Measurements from ENCODE around the gene AASS.
"Not testable (repeated sequence)": the region's sequence is repeated elsewhere in the genome, so short reads cannot be mapped to it uniquely, and the experiment has no call there.

Gene AASS

DNA sequence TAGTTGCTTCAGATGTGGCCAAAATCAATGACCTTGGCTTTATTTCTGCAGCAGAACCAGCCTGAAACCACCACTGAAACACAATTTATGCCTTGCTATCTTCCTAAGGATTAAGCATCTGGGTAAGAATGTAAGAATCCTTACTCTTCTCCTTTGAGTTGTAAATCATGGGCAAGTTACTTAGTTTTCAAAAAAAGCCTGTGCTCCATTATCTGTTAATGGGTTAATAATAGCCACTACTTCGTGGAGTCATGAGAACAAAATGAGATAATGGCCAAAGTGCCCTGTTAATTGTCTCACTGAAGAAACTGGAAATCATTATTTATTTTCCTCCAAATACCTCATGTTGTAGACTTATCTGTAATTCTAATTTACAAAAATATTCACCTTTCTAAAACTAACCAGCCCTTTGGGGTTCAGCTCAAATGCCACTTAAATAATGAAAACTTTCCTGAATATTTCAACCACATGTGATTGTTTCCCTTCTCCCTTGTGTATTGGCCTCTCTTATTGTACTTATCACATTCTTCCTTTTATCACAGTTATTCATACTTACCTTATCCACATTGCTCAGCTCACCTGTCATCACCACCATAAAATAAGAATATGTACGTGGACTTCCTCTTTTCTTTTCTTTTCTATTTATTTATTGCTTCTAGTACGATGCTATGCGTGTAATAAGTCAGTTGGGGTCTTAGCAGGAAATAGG lies 2.0 kb upstream of the AASS start:
- H3K27me3 ChIP-seq (ENCODE audit: control insufficient read depth, insufficient read depth, low read length): no peaks in the 10 kb centered on the region
- H3K36me3 ChIP-seq (ENCODE audit: control insufficient read depth, insufficient read depth, low read length): peaks cover 15% of the 10 kb centered on the region
- H3K27ac ChIP-seq (ENCODE audit: low read depth, low read length): peak overlapping the region; percentile 97
- peaks cover 61% of the 10 kb centered on the region for H3K4me1 ChIP-seq (ENCODE audit: control insufficient read depth, insufficient read depth, low read length)
- H3K9me3 ChIP-seq (ENCODE audit: control insufficient read depth, insufficient read depth, low read depth, low read length): no peaks in the 10 kb centered on the region
- no peak overlapping the region; the same call in 1 of the 2 replicates for H3K4me3 ChIP-seq (ENCODE audit: low read depth, low read length)
- peak overlapping the region; percentile 48 for H3K9ac ChIP-seq (ENCODE audit: low read length)

GRCh38 chr7:122143376-122143750 lies 686 bp downstream of the AASS start:
- peak overlapping the region; percentile 90 for H3K27ac ChIP-seq (ENCODE audit: low read depth, low read length)
- H3K9ac ChIP-seq (ENCODE audit: low read length): peak overlapping the region; percentile 96
- peak overlapping the region; percentile 99 for H3K4me3 ChIP-seq (ENCODE audit: low read depth, low read length)

DNA sequence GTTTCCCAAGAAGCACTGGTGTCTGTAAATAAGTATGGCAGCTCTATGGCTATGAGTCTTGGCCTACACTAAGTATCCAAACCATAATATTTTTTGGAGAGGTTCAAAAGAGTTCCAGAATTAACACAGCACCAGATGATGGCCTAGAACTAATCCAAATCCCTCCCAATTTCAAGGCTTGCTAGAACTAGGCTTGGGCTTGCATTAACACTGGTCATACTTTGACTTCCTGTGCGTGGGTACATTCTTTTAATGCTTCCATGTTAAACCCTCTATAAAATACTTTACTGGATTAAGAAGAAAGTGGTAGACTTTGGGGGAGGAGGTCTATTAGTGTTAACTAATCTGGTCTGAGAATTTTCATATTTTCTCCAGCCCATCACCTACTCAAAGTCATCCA lies 3.1 kb downstream of the AASS start:
- Histone ChIP-seq H3K4me1 (ENCODE audit: control insufficient read depth, insufficient read depth, low read length) (peaks cover 41% of the 10 kb centered on the region), H3K27ac (ENCODE audit: low read depth, low read length) (no peak overlapping the region), H3K4me3 (ENCODE audit: low read depth, low read length) (peak overlapping the region; percentile 99)

More at GRCh38 chr7:122143376-122143750, 686 bp downstream of the AASS start:
- peaks cover 44% of the 10 kb centered on the region for H3K4me1 ChIP-seq (ENCODE audit: control insufficient read depth, insufficient read depth, low read length)
- peaks cover 15% of the 10 kb centered on the region for H3K36me3 ChIP-seq (ENCODE audit: control insufficient read depth, insufficient read depth, low read length)
- H3K27me3 ChIP-seq (ENCODE audit: control insufficient read depth, insufficient read depth, low read length): no peaks in the 10 kb centered on the region
- no peaks in the 10 kb centered on the region for H3K9me3 ChIP-seq (ENCODE audit: control insufficient read depth, insufficient read depth, low read depth, low read length)

DNA sequence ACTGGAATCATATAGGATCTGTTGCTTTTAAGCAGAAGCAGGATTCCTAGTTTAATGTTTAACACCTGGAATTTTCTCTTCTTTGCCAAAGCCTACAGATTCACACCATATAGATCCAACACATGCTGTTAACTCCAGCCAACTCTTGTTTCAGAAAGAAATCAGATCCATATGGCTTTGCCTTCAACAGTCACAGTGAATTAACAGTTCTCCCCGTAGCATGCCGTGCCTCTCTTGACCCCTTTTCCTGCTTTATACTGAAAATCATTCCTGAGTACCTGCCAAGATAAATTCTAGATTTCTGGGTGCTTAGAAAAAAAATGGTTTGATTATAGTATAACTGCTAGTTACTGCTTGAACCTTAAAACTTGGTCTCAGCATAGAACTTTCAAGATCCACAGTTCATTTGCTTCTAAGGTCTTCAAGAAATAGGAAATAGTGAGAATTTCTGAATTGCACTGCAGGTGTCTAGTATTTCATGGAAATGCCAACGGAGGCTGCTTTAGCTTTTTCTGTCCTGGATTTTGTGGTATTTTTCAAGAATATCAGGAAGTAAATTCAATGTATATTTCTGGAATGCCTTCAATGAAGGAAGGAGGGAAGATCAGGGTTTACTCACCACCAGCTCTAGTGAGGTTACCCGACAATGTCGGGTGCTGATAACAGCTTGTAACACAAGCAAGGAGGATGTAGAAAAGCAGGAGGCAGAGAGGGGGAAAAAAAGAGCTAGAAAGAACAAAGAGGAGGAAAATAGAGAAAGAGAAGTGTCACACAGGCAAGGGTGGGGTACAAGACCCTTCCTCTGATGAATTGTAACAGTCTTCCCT lies 6.6 kb downstream of the AASS start:
- Histone ChIP-seq H3K27me3 (ENCODE audit: control insufficient read depth, insufficient read depth, low read length) (no peaks in the 10 kb centered on the region), H3K36me3 (ENCODE audit: control insufficient read depth, insufficient read depth, low read length) (peaks cover 29% of the 10 kb centered on the region), H3K27ac (ENCODE audit: low read depth, low read length) (no peak overlapping the region; the same call in 1 of the 2 replicates), H3K9me3 (ENCODE audit: control insufficient read depth, insufficient read depth, low read depth, low read length) (no peaks in the 10 kb centered on the region), H3K4me1 (ENCODE audit: control insufficient read depth, insufficient read depth, low read length) (peaks cover 31% of the 10 kb centered on the region), H3K4me3 (ENCODE audit: low read depth, low read length) (0 out of 2 replicates have a peak overlapping the region, but pooled peaks have one; percentile 13), H3K9ac (ENCODE audit: low read length) (no peak overlapping the region)

More for the DNA sequence above, 3.1 kb downstream of the AASS start:
- no peaks in the 10 kb centered on the region for H3K27me3 ChIP-seq (ENCODE audit: control insufficient read depth, insufficient read depth, low read length)
- H3K9me3 ChIP-seq (ENCODE audit: control insufficient read depth, insufficient read depth, low read depth, low read length): no peaks in the 10 kb centered on the region
- no peak overlapping the region for H3K9ac ChIP-seq (ENCODE audit: low read length)
- H3K36me3 ChIP-seq (ENCODE audit: control insufficient read depth, insufficient read depth, low read length): peaks cover 19% of the 10 kb centered on the region

DNA sequence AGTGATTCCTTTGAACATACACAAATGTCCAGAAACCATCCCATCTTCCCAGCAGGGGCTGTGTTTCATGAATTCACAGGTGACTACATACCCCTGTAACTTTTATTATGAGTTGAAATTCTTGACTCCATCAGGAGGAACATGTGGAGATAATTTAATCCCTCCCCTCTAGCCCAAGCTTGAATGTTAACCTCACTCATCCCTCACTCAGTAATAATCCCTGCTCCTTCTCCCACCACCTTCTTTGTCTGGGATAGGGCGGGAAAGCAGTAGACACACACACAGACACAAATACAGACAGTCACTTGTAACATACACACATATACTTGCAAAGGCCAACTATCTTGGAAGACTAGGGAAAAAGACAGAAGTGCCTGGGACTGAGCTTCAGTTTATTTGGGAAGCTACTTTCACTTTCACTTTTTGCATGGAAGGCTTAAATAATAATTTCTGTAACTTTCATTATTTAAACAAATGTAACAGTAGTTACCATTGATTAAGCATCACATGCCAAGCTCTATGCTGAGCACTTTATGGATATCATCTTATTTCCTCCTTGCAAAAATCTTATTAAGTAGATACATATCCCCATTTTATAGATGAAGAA lies 7.3 kb downstream of the AASS start:
- Histone ChIP-seq H3K9ac (ENCODE audit: low read length) (no peak overlapping the region), H3K4me1 (ENCODE audit: control insufficient read depth, insufficient read depth, low read length) (peaks cover 31% of the 10 kb centered on the region), H3K36me3 (ENCODE audit: control insufficient read depth, insufficient read depth, low read length) (peaks cover 29% of the 10 kb centered on the region), H3K4me3 (ENCODE audit: low read depth, low read length) (0 out of 2 replicates have a peak overlapping the region, but pooled peaks have one; percentile 17), H3K27me3 (ENCODE audit: control insufficient read depth, insufficient read depth, low read length) (no peaks in the 10 kb centered on the region), H3K9me3 (ENCODE audit: control insufficient read depth, insufficient read depth, low read depth, low read length) (no peaks in the 10 kb centered on the region), H3K27ac (ENCODE audit: low read depth, low read length) (no peak overlapping the region)

DNA sequence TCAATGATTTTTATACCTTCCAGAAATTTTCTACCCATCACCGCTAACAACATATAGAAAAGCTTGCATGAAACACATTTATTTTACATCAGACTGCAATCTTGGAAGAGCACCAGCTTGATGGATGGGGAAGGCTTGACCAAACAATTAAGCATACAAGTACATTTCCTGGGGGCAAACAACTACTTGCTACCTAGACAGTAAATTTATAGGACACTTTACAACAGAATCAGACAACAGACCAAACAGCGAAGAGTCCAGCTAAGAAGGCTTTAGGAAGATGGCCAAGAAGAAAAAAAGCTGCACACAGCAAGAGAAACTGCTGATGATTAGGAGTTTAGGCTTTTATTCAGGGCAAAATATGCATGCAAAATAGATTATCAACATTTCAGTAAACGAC lies 8.0 kb downstream of the AASS start:
- Histone ChIP-seq H3K9ac (ENCODE audit: low read length) (no peak overlapping the region), H3K4me3 (ENCODE audit: low read depth, low read length) (no peak overlapping the region), H3K27me3 (ENCODE audit: control insufficient read depth, insufficient read depth, low read length) (no peaks in the 10 kb centered on the region), H3K27ac (ENCODE audit: low read depth, low read length) (no peak overlapping the region; the same call in 1 of the 2 replicates), H3K9me3 (ENCODE audit: control insufficient read depth, insufficient read depth, low read depth, low read length) (no peaks in the 10 kb centered on the region), H3K4me1 (ENCODE audit: control insufficient read depth, insufficient read depth, low read length) (peaks cover 31% of the 10 kb centered on the region), H3K36me3 (ENCODE audit: control insufficient read depth, insufficient read depth, low read length) (peaks cover 31% of the 10 kb centered on the region)

DNA sequence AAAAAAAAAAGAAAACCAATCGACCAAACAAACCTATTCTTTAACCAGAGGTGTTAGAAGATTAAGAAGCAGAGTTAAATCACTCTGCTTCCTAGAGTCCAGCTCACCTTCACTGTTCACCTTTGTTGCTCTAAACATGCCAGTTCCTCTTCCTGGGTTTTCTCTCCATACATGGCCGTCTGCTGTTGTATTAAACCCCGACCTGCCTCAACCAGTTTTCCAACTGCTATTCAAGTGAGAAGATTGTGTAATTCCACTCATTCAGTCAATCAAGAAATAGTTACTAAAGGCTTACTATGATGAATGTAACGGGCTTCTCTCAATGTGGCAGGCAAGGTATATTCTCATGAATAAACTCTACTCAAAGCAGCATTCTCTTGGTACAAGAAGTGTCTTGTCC lies 8.8 kb downstream of the AASS start:
- Histone ChIP-seq H3K4me1 (ENCODE audit: control insufficient read depth, insufficient read depth, low read length) (peaks cover 31% of the 10 kb centered on the region), H3K27me3 (ENCODE audit: control insufficient read depth, insufficient read depth, low read length) (no peaks in the 10 kb centered on the region), H3K9ac (ENCODE audit: low read length) (no peak overlapping the region), H3K9me3 (ENCODE audit: control insufficient read depth, insufficient read depth, low read depth, low read length) (no peaks in the 10 kb centered on the region), H3K27ac (ENCODE audit: low read depth, low read length) (no peak overlapping the region), H3K4me3 (ENCODE audit: low read depth, low read length) (no peak overlapping the region; the same call in 1 of the 2 replicates), H3K36me3 (ENCODE audit: control insufficient read depth, insufficient read depth, low read length) (peaks cover 39% of the 10 kb centered on the region)

DNA sequence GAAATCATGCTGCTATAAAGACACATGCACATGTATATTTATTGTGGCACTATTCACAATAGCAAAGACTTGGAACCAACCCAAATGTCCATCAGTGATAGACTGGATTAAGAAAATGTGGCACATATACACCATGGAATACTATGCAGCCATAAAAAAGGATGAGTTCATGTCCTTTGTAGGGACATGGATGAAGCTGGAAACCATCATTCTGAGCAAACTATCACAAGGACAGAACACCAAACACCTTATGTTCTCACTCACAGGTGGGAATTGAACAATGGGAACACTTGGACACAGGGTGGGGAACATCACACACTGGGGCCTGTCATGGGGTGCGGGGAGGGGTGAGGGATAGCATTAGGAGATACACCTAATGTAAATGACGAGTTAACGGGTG lies 9.3 kb downstream of the AASS start:
- Histone ChIP-seq H3K4me1 (ENCODE audit: control insufficient read depth, insufficient read depth, low read length) (peaks cover 30% of the 10 kb centered on the region), H3K36me3 (ENCODE audit: control insufficient read depth, insufficient read depth, low read length) (peaks cover 44% of the 10 kb centered on the region)
- H3K9me3 ChIP-seq (ENCODE audit: control insufficient read depth, insufficient read depth, low read depth, low read length); H3K4me3 ChIP-seq (ENCODE audit: low read depth, low read length); H3K27ac ChIP-seq (ENCODE audit: low read depth, low read length); H3K9ac ChIP-seq (ENCODE audit: low read length); H3K27me3 ChIP-seq (ENCODE audit: control insufficient read depth, insufficient read depth, low read length): not testable (repeated sequence)

- H3K4me1 ChIP-seq (ENCODE audit: control insufficient read depth, insufficient read depth, low read length): peaks cover 25% of the 10 kb centered on the region
- H3K9ac ChIP-seq (ENCODE audit: low read length): no peak overlapping the region
- H3K36me3 ChIP-seq (ENCODE audit: control insufficient read depth, insufficient read depth, low read length): peaks cover 55% of the 10 kb centered on the region
- H3K9me3 ChIP-seq (ENCODE audit: control insufficient read depth, insufficient read depth, low read depth, low read length): no peaks in the 10 kb centered on the region
- no peak overlapping the region for H3K4me3 ChIP-seq (ENCODE audit: low read depth, low read length)
- H3K27me3 ChIP-seq (ENCODE audit: control insufficient read depth, insufficient read depth, low read length): no peaks in the 10 kb centered on the region
- H3K27ac ChIP-seq (ENCODE audit: low read depth, low read length): no peak overlapping the region
Measured at GRCh38 chr7:122133477-122133876, 10.6 kb downstream of the AASS start.

- Histone ChIP-seq H3K9me3 (ENCODE audit: control insufficient read depth, insufficient read depth, low read depth, low read length) (no peaks in the 10 kb centered on the region), H3K9ac (ENCODE audit: low read length) (no peak overlapping the region), H3K4me1 (ENCODE audit: control insufficient read depth, insufficient read depth, low read length) (peaks cover 13% of the 10 kb centered on the region), H3K27ac (ENCODE audit: low read depth, low read length) (no peak overlapping the region), H3K27me3 (ENCODE audit: control insufficient read depth, insufficient read depth, low read length) (no peaks in the 10 kb centered on the region), H3K36me3 (ENCODE audit: control insufficient read depth, insufficient read depth, low read length) (peaks cover 63% of the 10 kb centered on the region), H3K4me3 (ENCODE audit: low read depth, low read length) (no peak overlapping the region)
Measured at GRCh38 chr7:122132341-122132740, 11.7 kb downstream of the AASS start.

GRCh38 chr7:122123746-122124145 lies 20.3 kb downstream of the AASS start:
- Histone ChIP-seq H3K36me3 (ENCODE audit: control insufficient read depth, insufficient read depth, low read length) (peaks cover 99% of the 10 kb centered on the region), H3K27ac (ENCODE audit: low read depth, low read length) (no peak overlapping the region), H3K4me1 (ENCODE audit: control insufficient read depth, insufficient read depth, low read length) (no peaks in the 10 kb centered on the region), H3K27me3 (ENCODE audit: control insufficient read depth, insufficient read depth, low read length) (no peaks in the 10 kb centered on the region), H3K9ac (ENCODE audit: low read length) (no peak overlapping the region), H3K9me3 (ENCODE audit: control insufficient read depth, insufficient read depth, low read depth, low read length) (no peaks in the 10 kb centered on the region), H3K4me3 (ENCODE audit: low read depth, low read length) (no peak overlapping the region)
